ENCODE data around the gene BGN.

Gene BGN

DNA sequence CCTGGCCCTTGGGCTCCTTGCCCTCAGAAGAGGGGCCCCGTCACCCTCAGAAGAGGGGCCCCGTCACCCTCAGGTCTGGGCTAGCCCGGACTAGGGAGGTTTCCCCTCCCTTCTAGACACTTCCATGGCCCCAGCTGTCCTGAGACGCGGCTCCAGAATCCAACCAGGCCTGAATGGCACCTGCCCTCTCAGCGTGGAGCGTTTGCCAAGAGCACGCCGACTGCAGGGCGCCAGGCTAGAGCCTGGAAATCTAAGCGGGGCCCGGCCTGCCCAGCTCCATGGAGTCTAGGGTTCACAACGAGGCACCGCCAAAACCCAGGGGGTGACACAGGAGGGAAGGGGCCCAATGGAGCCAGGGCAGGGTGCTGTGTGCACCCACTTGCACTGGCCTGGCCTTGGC, 14.8 kb downstream of the BGN start:
- no peak for DNase-seq

DNA sequence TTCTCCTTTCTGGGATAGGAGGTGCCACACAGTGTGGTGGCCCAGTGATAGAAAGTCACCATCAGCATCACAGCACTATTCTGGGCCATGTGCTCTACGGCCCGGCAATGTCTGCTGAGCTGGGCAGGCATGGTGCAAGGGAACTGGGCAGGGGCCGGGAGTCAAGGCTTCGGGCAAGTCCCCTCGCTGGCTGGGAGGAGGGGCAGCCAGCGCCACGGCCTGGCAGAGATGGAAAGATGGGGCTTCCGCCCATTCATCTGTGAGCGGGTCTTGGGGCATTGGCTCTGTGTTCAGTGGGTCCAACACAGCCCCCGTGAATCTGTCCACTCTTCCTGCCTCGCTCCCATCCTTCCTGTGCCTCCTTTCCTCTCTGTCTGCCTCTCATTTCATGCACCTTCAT, 15.6 kb downstream of the BGN start:
- DNase-seq: no peak

DNA sequence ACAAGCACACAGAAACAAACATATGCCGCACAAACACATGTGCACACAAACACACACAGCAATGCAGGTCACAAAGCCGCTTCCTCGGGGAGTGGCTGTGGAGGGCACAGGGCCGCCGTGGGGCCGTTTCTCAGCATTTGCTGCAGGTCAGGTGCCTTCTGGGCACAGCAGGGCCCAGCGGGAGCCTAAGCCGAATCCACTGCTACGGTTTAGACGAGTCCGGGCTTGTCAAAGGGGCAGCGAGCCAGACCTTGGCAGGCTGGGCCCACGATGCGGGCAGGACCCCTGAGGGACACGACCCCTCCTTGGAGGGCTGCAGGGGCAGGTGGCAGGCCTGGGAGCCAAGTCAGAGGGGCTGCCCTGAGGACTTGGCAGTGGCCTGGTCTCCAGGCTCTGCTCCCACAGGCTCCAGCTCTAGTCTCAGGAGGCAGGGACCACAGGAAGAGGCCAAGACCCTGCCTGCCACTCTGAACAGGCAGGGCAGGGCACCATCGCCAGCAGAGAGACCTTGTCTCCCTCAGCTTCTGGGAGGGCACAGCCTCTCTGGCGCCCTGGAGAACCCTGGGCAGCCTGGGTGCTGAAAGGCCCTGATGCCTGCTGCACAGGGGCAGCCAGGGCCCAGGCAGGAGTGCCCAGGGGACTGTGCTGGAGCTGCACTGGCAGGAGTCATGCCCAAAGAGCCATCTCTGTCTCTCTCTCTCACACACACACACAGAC, 17.2 kb downstream of the BGN start:
- no peak for DNase-seq

DNA sequence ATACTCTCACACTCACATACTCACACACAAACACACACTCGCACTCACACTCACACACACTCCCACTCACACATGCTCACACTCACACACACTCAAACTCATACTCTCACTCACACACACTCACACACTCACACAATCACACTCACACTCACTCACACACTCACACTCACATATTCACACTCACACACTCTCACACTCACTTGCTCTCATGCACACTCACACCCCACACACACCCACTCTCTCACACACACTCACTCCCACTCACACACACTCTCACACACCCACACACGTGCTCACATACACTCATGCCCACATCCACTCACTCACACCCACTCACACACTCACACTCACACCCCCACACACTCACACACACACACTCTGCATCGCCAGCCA, 17.7 kb downstream of the BGN start:
- no peak for DNase-seq

DNA sequence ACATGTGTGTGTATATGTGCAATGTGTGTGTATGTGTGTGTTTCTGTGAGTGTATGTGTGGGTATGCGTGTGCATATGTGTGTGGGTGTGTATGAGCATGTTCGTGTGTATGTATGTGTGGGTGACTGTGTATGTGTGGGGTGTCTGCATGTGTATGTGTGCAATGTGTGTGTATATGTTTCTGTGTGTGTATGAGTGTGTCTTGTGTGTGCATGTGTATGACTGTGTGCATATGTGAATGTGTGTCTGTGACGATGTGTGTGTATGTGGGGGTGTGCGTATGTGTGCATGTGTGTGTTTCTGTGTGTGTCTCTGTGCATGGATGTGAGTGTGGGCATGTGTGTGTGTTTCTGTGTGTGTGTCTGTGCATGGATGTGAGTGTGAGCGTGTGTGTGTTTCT, 18.5 kb downstream of the BGN start:
- DNase-seq: no peak

DNA sequence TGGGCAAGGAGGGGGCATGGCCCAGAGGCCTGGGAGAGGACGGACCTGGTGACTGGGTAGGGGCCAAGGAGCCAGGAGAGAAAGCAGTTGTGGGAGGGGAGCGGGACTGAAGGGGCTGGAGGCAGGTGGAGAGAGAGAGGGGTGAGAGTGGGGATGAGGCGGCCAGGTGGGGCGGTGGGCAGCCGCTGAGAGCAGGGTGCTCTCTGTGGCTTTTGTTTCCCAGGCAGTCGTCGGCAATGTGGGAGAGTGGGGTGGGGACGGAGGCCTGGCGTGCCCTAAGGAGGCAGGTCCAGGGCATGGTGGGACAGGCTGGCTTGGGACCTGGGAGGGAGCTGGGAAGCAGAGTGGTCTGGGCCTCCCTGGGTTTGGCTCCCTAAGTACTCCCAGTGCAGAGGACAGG, 19.5 kb downstream of the BGN start:
- DNase-seq: no peak

DNA sequence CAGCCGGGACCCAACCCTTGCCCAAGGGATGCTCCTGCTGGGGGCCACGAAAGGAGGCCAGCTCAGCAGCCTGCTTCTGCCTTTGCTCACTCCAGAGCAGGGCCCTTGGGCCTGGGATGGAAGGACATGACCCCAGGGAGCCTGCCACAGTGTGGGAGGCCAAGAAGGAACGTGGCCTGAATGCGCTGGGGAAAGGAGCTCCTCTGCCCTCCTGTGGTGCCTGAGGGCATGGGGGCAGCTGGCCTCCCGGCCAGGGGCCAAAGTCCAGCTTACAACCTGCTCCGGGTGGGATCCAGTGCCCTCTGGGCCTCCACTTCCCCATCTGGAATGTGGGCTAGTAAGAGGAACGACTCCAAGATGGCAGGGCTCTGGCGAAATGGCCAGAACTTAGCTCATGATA, 20.7 kb downstream of the BGN start:
- no peak for DNase-seq

DNA sequence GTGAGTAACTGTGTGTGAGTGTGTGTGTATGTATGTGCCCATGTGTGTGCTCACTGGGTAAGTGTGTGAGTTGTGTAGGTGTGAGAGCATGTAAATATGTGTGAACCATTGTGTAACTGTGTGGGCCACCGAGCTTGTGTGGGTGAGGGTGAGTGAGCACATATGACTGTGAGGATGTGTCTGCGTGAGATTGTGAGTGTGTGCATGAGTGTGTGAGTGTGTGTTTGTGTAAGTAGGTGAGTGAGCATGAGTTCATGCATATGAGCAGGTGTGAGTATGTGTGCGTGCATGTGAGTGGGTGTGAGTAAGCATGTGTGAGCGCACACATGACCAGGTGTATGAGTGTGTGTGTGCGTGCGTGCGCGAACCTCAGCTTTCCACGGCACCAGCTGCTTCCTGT, 21.3 kb downstream of the BGN start:
- no peak for DNase-seq

DNA sequence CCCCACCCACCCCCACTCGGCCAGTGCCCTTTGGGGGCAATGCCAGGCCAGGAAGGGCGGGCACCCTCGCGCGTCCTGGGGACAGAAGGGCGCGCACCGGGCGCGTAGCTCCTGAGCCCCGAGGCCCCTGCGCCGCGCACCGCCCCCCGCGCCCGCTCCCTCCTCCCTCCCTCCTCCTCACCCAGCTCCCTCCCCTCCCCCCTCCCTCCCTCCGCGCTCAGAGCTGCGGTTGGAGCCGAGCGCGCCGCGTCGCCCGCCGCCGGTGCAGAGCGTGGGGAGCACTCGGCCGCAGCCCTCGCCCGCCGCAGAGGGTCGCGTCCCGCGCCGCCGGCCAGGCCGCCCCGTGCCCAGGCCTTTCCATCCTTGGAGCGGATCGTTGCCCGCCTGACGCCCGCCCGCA, 22.6 kb downstream of the BGN start, which contains the start of gene ATP2B3:
ATP2B3 (plus strand) TSS at position 220 of the 400 bp plus-strand sequence. CDS start 18,606 bp downstream, outside the sequence.
- no peak for DNase-seq

DNA sequence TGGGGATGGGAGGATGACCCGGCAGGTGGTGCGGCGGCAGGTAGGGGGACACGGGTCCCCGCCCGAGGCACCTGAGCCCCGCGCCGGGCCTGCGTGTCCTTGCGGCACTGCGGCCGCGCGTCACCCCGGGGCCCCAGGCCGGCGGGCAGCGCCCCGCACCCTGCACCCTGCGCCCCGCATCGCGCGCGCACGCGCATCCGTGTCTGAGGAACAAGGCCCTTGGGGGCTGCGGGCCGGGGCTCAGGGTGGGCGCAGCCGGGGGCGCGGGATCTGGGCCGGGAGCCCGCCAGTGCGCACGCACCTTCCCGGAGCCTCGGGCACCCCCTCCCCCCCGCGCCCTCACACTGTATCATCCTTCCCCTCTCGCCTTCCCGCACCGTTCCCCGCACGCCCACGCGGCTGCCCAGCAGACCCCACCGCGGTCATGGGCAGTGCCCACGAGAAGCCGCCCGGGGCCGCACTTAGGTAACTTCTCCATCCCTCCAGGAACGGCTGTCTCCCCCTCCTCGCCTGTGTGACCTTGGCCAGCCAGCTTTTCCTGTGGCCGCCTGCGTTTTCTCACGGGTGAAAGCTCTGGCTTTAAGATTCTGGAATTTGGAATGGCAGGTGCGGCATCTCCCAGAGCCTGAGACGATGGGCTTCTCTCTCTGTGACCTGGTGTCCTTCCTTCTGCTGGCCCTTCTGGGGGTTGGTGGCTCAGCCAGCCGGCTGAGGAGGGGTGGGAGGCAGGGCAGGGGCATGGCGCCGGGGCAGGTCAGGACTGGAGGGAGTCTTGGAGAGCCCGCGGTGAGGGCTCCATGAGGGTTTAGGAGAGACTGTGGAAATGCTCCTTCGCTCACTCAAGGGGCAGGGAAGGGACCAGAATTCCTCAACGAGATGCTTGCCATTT, 23.4 kb downstream of the BGN start:
- no peak for DNase-seq

DNA sequence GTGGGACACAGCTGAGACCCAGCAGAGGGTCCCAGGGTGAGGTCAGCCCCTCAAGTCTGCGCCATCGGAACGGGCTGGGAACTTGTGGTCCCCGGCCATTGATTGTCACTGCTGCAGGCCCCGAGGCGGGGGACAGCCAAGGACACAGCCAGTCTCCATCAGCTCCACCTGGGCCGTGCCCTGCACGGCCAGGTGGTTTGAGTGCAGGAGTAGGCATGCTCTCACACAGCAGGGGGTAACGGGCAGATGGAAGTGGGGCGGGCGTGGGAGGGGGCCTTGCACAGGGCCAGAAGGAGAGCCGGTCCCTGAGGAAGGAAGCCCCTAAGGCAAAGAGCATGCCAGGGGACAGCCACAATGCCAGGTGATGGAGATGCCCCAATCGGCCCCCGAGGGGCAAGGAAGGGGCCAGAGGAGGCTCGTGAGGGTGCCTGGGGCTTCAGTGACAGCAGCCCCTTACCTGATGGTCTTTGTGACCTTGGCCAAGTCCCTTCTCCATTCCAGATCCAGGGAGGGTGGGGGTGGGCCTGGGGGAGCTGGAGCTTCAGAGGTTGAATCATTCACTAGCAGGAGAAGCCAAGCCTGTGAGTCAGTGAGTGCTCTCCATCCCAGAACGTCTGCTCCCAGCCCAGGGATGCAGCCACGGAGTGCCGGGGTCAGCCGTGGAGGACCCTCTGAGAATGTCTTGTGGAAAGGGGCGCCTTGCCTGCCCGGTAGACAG, 24.9 kb downstream of the BGN start:
- DNase-seq: peak; percentile 59

DNA sequence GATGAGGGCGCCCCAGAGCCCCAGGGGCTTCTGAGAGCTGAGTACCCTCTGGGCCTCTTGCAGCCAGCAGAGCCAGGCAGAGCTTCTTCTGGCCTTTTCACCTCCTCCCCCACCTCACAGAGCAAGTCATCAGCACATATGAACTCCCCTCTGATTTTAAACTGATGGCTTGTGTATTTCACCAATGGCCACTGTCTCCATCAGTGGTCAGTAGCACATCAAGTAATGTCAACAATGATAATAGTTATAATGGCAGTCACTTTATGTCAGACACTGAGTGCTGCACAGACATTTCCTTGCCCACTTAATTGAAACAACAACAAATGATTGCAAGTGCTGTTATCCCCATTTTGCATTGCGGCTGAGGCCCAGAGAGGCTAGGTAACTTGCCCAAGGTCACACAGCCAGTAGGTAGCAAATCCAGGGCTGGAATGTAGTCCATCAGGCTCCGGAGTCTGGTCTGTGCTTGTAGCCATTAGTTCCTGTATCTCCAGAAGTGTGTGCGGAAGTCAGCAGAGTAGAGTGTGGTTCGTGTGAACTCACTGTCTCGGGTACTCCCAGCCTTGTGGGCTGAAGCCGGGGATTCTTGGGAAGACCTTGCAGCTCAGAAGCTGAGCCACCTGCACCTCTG, 25.6 kb downstream of the BGN start:
- no peak for DNase-seq

DNA sequence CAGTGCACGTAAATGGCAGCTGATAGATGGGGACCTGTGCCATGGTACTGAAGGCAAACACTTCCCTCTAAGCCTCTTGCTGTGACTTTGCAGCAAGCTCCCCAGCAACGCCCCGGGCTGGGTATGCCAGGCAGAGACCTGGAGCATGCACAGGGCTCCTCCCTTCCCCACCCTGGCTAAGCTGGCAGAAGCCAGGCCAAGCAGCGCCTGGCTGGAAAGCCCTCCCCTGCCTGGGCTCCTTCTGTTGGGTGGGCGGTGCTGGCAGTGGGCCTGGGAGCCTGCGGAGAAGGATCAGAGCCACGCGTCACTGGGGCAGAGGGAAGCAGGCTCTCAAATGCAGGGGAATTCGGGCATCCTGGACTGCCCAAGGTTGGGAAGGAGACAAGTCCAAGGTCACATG, 26.3 kb downstream of the BGN start:
- DNase-seq: no peak

DNA sequence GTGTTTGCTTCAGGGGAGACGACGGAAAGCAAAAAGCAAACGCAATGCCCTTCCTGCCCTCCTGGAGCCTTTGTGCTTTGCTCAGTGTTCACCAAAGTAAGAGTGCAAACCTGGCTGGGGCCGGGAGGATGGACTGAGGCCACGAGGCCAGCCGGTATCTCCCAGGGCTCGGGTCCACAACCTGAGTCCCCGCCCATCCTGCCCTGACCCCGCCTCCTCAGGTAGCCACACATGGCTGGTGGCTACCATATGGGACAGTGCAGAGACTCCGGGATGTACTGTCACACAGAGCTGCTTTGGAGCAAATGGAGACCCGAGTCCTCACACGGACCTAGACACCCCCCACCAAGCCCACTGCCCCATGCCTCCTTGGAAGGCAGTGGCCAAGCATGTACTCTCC, 27.5 kb downstream of the BGN start:
- DNase-seq: no peak

DNA sequence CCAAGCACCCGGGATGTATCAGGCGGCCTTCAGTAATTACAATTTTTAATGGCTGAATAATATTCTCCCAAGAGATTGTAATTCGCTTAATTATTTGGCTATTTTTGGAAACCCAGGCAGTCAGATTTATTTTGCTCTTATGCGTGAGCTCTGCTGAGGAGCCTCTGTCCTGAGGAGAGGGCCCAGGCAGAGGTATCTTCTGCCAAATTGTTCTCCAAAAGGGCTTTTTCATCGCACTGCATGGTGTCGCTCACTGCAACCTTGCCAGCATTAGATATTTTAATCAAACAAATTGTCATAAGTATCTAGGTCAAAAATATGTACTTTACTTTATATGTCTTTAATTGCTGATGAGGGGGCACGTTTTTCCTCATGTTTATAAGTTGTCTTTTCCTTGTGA, 28.5 kb downstream of the BGN start:
- no peak for DNase-seq

DNA sequence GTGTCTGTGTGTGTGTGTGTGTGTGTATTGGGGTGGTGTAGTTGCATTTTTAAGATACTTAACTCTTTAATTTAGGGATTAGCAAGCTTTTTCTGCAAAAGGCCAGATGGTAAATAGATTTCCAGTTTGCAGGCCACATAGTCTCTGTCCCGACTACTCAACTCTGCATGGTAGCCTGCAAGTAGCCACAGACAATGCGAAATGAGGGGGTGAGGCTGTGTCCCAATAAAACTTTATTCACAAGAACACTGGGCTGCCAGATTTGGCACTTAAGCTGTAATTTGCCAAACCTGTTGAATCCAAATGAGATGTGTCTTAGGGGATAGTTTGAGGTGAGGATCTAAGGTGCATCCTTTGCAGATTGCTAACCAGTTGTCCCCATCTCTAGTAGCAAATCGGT, 29.5 kb downstream of the BGN start:
- no peak for DNase-seq

DNA sequence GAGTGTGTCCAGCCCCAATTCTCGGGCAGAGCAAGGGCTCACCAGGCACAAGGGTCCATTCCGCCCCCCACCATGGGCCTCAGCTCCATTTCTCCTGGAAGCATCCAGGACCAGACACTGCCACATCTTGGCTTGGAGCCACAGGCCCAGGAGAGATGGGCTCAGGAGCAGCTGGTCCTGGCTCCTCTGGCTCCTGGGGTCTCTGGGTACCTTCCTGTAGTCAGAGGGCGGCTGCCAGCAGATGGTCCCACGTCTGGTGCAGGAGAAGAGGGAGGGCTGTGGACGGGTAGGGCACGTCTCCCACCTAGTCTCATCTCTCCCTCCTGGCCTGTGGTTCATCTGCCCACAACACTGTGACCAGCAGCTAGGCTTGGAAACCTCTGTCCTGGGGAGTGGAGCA, 30.7 kb downstream of the BGN start:
- DNase-seq: no peak

DNA sequence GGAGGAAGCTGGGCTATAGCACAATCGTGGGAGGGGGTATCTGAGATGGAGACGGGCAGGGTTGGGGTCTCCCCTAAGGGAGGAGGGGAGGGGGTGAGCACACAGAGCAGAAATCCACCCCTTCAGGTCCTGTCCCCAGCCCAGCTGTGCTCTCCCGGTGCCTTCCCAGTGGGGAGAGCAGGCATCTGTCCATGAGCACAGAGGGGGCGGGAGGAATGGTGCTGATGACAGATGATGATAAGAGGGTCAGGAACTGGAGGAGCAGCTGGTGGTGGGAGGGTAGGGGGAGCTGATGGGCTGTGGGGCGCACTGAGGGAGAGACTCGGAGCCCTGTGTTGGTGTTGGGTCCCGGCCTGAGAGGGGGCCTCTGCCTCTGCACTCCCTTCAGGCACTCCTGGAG, 31.3 kb downstream of the BGN start:
- DNase-seq: no peak

DNA sequence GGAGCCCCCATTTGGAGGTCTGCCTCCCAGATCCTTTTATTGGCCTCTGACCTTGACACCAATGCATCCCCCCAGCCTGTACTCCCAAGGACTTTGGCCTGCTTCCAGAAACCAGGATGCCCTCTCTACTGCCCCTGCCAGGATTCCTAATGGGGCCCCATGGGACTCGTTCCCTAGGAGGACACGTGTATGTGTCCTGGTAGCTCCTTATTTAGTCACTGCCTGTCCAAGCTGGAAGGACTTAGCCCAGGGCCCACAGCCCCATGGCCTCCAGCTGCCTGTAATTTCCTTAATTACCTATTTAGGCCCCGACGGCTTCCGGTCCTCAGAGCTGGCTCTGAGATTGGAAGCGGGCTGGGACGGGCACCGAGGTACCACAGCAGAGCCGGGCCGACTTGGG, 32.0 kb downstream of the BGN start:
- no peak for DNase-seq

DNA sequence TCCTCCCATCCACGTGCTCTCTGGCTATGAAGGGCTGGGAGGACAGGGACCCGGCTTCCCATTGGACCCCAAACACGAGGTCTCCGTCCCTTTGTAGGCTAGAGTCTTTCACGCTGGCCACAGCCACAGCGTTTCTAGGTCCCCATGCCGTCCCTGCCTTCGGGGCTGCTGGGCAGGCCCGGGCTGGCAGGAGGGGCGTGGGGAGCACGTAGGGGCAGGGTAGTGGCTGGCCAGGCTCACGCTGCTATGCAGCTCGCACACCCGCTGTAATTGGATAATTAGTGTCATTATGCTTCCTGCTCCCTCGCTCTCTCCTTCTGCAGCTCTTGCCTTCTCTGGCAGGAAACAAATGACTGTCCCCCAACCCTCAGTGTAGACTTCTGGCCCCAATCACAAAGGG, 32.4 kb downstream of the BGN start:
- no peak for DNase-seq

DNA sequence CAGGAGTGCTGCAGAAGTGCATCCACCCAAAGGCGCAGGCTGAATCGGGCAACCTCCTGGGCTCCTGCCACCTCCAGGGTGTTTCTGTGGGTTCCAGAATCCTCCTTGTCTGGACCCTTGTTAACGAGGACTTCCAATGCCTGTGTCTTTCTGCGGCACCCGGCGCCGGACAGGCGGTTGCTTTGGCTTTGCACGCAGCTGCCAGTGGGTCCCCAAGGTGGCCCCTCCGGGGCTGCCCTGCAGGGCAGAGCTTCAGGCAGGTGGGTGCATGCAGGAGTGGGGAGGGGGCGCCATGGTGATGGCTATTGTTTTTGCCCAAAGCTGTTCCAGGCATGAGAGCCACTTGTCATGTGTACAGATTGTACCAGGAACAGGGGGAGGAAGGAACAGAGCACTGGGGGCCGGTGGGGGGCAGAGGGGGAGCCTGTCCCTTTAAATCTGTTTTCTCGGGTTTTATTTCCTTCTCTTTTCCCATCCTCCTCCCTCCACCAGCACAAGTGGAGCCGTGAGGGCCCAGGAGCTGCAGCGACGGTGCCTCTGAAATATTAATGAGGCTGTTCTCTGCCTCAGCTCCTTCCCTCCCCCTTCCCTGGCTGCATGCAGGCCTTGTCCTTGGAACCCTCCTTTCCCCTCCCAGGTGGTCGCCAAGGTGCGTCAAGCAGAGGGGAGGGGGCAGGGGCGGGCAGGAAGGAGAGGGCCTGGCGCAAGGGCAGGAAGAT, 35.8 kb downstream of the BGN start:
- no peak for DNase-seq

DNA sequence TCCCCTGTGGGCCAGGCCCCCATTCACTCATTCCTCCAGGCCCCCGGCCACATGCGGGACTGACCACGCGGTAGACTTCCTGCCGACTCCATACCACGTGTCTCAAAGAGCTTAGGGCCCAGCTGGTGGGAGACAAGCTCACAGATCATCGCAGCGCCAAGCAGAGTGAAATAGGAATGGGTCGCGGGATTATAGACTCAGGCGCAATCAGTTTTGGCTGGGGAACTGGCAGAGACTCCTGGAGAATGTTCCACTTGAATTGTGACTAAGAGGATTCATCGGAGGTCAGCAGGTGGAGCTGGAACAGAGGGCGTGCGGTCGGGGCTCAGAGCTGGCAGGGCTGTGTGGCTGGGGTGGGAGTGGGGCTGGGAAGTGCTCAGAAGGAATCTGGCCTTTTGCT, 38.3 kb downstream of the BGN start:
- DNase-seq: no peak

DNA sequence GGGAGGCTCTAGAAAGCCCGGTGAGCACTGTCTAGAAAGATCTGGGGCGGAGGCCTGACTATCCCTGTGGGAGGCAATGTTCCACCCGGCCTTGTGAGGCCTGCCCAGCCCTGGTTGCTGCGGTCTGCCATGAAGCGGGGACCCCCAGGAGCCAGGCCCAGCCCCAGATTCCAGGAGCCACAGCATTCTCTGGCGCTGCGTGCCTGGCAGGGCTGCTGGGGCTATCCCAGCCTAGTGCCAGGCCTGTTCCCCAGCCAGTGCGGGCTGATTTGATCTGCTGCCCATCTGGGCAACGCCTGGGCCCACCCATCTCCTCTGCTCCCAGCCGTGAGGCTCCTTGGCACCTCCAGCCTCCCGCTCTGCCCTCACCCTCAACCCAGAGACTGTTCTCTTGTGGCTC, 42.3 kb downstream of the BGN start:
- no peak for DNase-seq

All from EL (cell line).